GM12878 (cell line): Measurements from ENCODE around the gene CCDC85B. TPM values are rescaled to one million over a fixed set of nuclear protein-coding genes. Genes with fewer than 3 reads are reported as not detected.

Source experiments
- ATAC-seq: fragments of 200-7000 bp; cut with Tn5 transposase; 3 replicates; pipeline ENCODE4 v1.9.1; 2020; ENCODE audit warnings: mild to moderate bottlenecking, moderate library complexity
- BruUV-seq: library from RNA; stranded (reverse); fragments of 400-500 nt; replicated peaks from 2 replicates; lab custom pipeline; 2021; lab: Mats Ljungman, UMichigan
- CTCF ChIA-PET: fragments of 300-600 bp; sonication (Branson Sonifier 250); formaldehyde crosslinking; extraction: SDS; loops from one replicate; lab custom pipeline; 2021; ENCODE audit warnings: inconsistent platforms; lab: Yijun Ruan, JAX
- POLR2A ChIA-PET: fragments of 350-600 bp; formaldehyde crosslinking; extraction: SDS; loops from one replicate; lab custom pipeline; 2021; ENCODE audit warnings: inconsistent platforms; lab: Charles Lee
- RAD21 ChIA-PET: fragments of 300-600 bp; sonication (Branson Sonifier 250); formaldehyde crosslinking; loops from one replicate; lab custom pipeline; 2023; ENCODE audit warnings: antibody characterized with exemption; ENCODE audit not compliant: unreplicated experiment; lab: Charles Lee
- SMC1A ChIA-PET: fragments of 300-600 bp; sonication (Branson Sonifier 250); formaldehyde crosslinking; loops from one replicate; lab custom pipeline; 2023; ENCODE audit not compliant: unreplicated experiment, uncharacterized antibody; lab: Charles Lee
- DNase-seq: peaks from one replicate; pipeline ENCODE4 v3.0.0-alpha.2; 2011; ENCODE audit warnings: low read depth, low spot score
- FAIRE-seq: peaks from 3 replicates; lab custom pipeline; 2011; peaks lifted over from hg19 to GRCh38; lab: Jason Lieb, UNC
- H2AFZ ChIP-seq: 2 replicates; pipeline ENCODE4 v1.6.0; 2011; ENCODE audit warnings: low read depth, low read length, control low read depth; ENCODE audit not compliant: control insufficient read depth
- H3K27ac ChIP-seq: 2 replicates; pipeline ENCODE4 v1.5.1; 2011; ENCODE audit warnings: control low read depth; ENCODE audit not compliant: control insufficient read depth, insufficient read depth
- H3K27me3 ChIP-seq, 2 experiments: replicated peaks in 1 of 2; 2 replicates each; pipeline versions ENCODE4 v1.6.0 to v1.6.1; 2011; ENCODE audit warnings: low read length in 1 of 2; ENCODE audit not compliant: control insufficient read depth in 2 of 2, insufficient read depth in 2 of 2
- H3K36me3 ChIP-seq, 2 experiments: 2 replicates each; pipeline ENCODE4 v1.5.1; 2011; ENCODE audit warnings: low read length in 1 of 2; ENCODE audit not compliant: control insufficient read depth in 2 of 2, insufficient read depth in 2 of 2
- H3K4me1 ChIP-seq: 2 replicates; pipeline ENCODE4 v1.6.1; 2011; ENCODE audit warnings: mild to moderate bottlenecking, low read length, moderate library complexity, mixed read lengths; ENCODE audit not compliant: control insufficient read depth, insufficient read depth
- H3K4me2 ChIP-seq: 2 replicates; pipeline ENCODE4 v1.6.0; 2011; ENCODE audit warnings: control low read depth; ENCODE audit not compliant: control insufficient read depth, insufficient read depth
- H3K4me3 ChIP-seq: fragments of 200-600 bp; sonication (generic); 2 replicates; pipeline ENCODE4 v1.5.1; 2016
- H3K79me2 ChIP-seq: 2 replicates; pipeline ENCODE4 v1.6.0; 2011; ENCODE audit warnings: low read length; ENCODE audit not compliant: control insufficient read depth, insufficient read depth
- H3K9ac ChIP-seq: 2 replicates; pipeline ENCODE4 v1.8.0; 2011; ENCODE audit warnings: low read length, control low read depth, mixed read lengths; ENCODE audit not compliant: control insufficient read depth, insufficient read depth
- H3K9me3 ChIP-seq: replicated peaks from 3 replicates; pipeline ENCODE4 v1.5.1; 2011; ENCODE audit warnings: mild to moderate bottlenecking, low read length; ENCODE audit not compliant: control insufficient read depth, insufficient read depth
- H4K20me1 ChIP-seq: 2 replicates; pipeline ENCODE4 v1.6.0; 2011; ENCODE audit not compliant: control insufficient read depth, insufficient read depth
- ASH2L ChIP-seq: fragments of 300-600, 200-600 bp; sonication (generic); IDR thresholded peaks from 2 replicates; pipeline ENCODE4 v1.6.1; 2017; ENCODE audit warnings: low read depth, mild to moderate bottlenecking, borderline replicate concordance
- CHD2 ChIP-seq: IDR thresholded peaks from 2 replicates; pipeline ENCODE4 v1.6.1; 2011; ENCODE audit warnings: low read depth, low read length, improper control_type of control experiment, borderline replicate concordance
- POLR2AphosphoS2 ChIP-seq: IDR thresholded peaks from 2 replicates; pipeline ENCODE4 v1.6.1; 2011; ENCODE audit warnings: low read depth, mild to moderate bottlenecking, low read length, improper control_type of control experiment, moderate library complexity
- RBBP5 ChIP-seq: fragments of 200-600 bp; sonication (generic); conservative IDR thresholded peaks from 2 replicates; pipeline ENCODE4 v1.6.1; 2016
- RCOR1 ChIP-seq: conservative IDR thresholded peaks from 2 replicates; pipeline ENCODE4 v1.6.1; 2012; ENCODE audit warnings: low read depth, low read length, improper control_type of control experiment
- SKIL ChIP-seq: fragments of 450-650 bp; IDR thresholded peaks from 2 replicates; pipeline ENCODE4 v1.6.1; 2017; ENCODE audit warnings: mild to moderate bottlenecking, low read depth, inconsistent platforms; ENCODE audit not compliant: poor library complexity, severe bottlenecking
- ZBTB4 ChIP-seq: fragments of 450-650 bp; formaldehyde crosslinking; IDR thresholded peaks from 2 replicates; pipeline ENCODE4 v1.4.0; 2022; ENCODE audit warnings: mild to moderate bottlenecking, moderate library complexity
- ZNF687 ChIP-seq: fragments of 450-650 bp; IDR thresholded peaks from 2 replicates; pipeline ENCODE4 v1.6.1; 2017; ENCODE audit warnings: mild to moderate bottlenecking, moderate library complexity
- WGBS: methylation state at CpG from one replicate; pipeline ENCODE4 v1.1.6; 2016; ENCODE audit warnings: low lambda C conversion rate; ENCODE audit not compliant: insufficient replicate concordance, insufficient coverage; ENCODE audit errors: missing lambda C conversion rate; 5-methylcytosine and 5-hydroxymethylcytosine counted together
- in situ Hi-C: fragments of 300-500 bp; cut with MboI; formaldehyde crosslinking; loops from 9 replicates; pipeline ENCODE4 v1.14.3; 2018; ENCODE audit warnings: mixed read lengths
- intact Hi-C: fragments of 100-400 bp; cut with micrococcal nuclease; formaldehyde crosslinking; loops from one replicate; pipeline ENCODE4 v1.14.2; 2022; ENCODE audit not compliant: unreplicated experiment
- polyA plus RNA-seq, 11 experiments: library from polyadenylated mRNA; depleted of rRNA in 4 of 11; unstranded in 6 of 11; stranded (reverse) in 5 of 11; fragments of >200 nt; fragmentation: Nextera tagmentation in 4 of 11; fragmentation: Illumina TruSeq in 1 of 11; extraction: Ambion mirVana in 4 of 11; extraction: Trizol in 1 of 11; gene quantifications; 1 replicate in 1 of 11; 2 replicates in 10 of 11; pipeline versions ENCODE4 v1.2.1 to v1.2.3, GENCODE V29; 2011 to 2016; ENCODE audit warnings: inconsistent platforms in 2 of 11, missing spikeins in 2 of 11, low read depth in 1 of 11
- total RNA-seq, 4 experiments: library from RNA; depleted of rRNA in 3 of 4; stranded (reverse); fragments of >200 nt in 3 of 4; fragmentation: Illumina TruSeq in 1 of 4; extraction: Trizol in 1 of 4; gene quantifications; 2 replicates each; pipeline versions ENCODE4 v1.2.1 to v1.2.3, GENCODE V29; 2013 to 2021

Gene CCDC85B
- total and polyA plus RNA-seq, 10 of the 15 experiments (the other 5 are each of a cell fraction or from before 2014, with no cell fraction given), result 0.32 to 114 (median 49.5) TPM

GRCh38 chr11:65863889-65864705 is 26.4 kb upstream of the CCDC85B start (continued):
- TF ChIP-seq ZBTB4, result no peak

- intact Hi-C loops (no loop called here), in situ Hi-C loops (loop anchor here (25.0 kb wide), 1 partner anchor 1628 kb away; the partner anchor contains the start of genes DNAJC4, FKBP2, NUDT22 and PPP1R14B)
- H3K79me2 ChIP-seq, result peaks cover 21% of the 10 kb centered on the region
- TF ChIP-seq ZNF687, result no peak
- TF ChIP-seq POLR2AphosphoS2, result 0 out of 2 replicates have a peak, but pooled peaks have one; percentile 7
- no peak for TF ChIP-seq ASH2L
- no peak for TF ChIP-seq CHD2
- TF ChIP-seq SKIL, result no peak
- TF ChIP-seq RCOR1, result no peak
- no peak for TF ChIP-seq RBBP5
- TF ChIP-seq, all 136 proteins: peak for 1
- BruUV-seq, result no TSS peak
- no peak overlapping the region for H3K4me3 ChIP-seq
- peaks cover 15% of the 10 kb centered on the region for H3K4me1 ChIP-seq
- H4K20me1 ChIP-seq, result no peaks in the 10 kb centered on the region; the same call in 1 of the 2 replicates
- peaks cover 23 to 38% of the 10 kb centered on the region in 2 experiments for H3K36me3 ChIP-seq
- POLR2A ChIA-PET, result no interaction called here
- no peak overlapping the region for H3K9ac ChIP-seq
- no peak overlapping the region for H2AFZ ChIP-seq
- DNase-seq (no peak), ATAC-seq (no peak), FAIRE-seq (no peak)
- WGBS, result 93% methylated on average over 18 of the region's 18 CpGs
- no peak overlapping the region for H3K27ac ChIP-seq
- RAD21 ChIA-PET, result no interaction called here
- H3K4me2 ChIP-seq, result no peak overlapping the region
- H3K9me3 ChIP-seq, result no peaks in the 10 kb centered on the region
- no peaks in the 10 kb centered on the region for H3K27me3 ChIP-seq
- CTCF ChIA-PET, result interaction anchor here (1.6 kb wide), 1 partner anchor 24 kb away, joined by 3 read pairs; no protein-coding TSS in a partner anchor
- SMC1A ChIA-PET, result no interaction called here
Observed at GRCh38 chr11:65864706-65865471, 25.6 kb upstream of the CCDC85B start.
